GM18520 (cell line): Measurements from ENCODE around the gene MICAL1.

Source experiments
- ATAC-seq: cut with Tn5 transposase; IDR thresholded peaks from one replicate; pipeline ENCODE4 v1.9.1; 2021; ENCODE audit not compliant: unreplicated experiment

Gene MICAL1

DNA sequence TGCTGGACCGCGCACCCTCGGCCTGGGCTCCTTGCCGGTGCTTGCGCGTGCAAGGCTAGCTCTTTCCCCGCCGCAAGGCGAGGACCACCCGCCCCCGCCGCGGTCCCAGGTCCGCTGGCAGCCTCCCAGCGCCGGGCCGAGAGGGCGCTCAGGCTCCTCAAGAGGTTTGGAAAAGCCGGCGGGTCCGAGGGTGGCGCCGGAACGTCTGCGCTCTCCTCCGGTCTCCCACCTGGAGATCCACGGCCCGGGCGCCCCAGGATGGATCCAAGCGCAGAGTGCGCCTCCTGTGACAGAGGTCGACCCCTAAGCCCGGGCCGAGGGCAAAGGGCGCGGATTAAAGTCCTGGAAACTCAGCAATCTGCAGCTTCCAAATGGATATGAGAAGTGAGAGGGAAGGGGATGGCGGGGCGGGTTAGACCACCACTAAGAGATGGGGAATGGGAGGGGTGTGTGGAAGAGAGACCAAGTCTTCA lies 575 bp upstream of the MICAL1 start:
- no peak for ATAC-seq

- ATAC-seq: no peak
These were observed 806 bp downstream of the MICAL1 start for GRCh38 chr6:109454496-109455436.

DNA sequence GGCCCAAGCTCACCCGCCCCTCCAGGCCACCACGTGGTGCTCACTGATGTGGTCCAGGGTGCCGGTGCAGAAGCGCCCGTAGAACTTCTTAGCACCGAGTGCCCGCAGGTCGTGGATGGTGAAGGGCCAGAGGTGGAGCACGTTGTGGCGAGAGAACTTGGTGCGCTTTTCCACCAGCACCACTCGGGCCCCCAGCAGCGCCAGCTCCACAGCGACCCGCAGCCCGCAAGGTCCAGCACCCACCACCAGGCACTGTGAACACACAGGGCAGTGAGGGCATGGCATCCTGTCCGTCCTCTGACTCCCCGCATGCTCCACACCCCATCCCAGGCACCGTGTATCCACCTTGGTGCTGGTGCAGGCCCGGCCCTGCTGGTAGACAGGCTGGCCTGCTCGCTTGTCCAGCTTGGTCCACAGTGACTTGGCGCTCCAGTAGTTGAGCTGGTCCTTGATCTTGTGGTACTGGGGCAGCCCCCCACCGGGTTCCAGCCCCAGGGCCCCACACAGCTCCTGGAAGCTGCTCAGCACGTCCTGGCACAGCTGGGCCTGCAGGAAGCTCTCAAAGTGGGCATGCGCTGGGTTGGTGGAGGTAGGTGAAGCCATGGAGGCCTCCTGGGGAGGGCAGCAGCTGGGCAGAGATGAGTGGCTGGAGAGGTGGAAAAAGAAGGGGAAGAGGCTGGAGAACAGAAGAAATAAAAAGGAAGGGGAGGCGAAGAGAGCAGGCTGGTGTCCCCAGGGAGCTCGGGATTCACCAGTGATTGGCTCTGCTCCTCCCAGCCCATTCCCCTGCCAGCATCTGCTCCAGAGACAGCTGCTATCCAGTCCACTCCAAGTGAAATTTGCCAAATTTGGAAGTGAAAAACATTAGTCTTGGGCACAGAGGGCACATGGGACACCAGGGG lies 1.7 kb downstream of the MICAL1 start:
- ATAC-seq: no peak

DNA sequence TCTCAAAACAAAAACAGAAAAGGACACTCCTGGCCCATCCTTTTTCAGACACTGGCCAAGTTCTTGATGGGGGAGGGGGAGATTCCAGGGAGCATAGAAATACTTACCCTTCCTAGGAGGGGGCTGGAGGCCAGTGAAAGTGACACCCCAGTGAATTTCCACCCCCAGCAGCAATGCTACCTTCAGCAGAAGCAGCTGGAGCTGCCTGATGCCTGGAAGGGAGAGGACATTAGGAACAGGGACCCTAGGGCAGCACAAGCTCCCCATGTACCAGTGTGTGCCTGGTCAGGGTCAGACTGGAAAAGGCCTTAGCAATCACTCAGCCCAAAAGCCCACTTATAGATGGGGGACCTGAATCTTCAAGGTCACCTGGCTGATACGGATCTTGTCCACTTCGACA lies 2.4 kb downstream of the MICAL1 start:
- ATAC-seq: no peak

DNA sequence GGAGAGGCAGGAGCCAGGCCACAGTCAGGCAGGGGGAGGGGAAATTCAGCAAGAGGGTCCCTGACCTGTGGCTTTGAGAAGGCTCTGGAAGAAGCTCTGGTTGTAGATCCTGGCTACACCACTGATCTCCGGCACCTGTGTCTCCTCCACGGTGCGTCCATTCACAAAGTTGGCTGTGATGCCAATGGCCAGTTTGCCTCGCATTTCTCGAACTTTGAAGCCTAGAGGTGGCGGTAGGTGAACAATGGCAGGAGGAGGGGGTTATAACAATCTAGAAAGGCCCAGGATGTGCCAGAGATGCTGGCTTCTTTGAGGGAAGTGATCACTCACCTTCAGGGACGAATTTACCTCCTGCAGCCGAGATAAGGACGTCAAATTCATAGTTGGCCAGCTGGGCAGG lies 3.4 kb downstream of the MICAL1 start:
- ATAC-seq: no peak

- no peak for ATAC-seq
These were observed 4.2 kb downstream of the MICAL1 start for GRCh38 chr6:109451376-109451775.

DNA sequence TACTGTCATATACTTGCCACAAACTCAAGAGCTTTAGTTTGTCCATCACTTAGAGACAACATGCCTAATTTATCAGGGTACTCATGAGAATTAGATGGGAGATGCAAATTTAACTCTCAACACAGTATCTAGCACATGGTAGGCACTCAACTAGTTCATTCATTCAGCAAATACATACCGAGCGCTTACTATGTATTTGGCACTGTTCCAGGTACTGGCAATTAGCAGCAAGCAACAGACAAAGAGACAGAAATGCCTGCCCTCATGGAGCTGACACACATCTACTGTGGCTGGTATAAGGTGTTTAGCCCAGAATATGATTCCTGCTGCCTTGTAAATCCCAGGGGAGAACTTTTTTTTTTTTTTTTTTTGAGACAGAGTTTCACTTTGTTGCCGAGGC lies 4.8 kb downstream of the MICAL1 start:
- ATAC-seq: no peak

- ATAC-seq: no peak
These were observed 5.5 kb downstream of the MICAL1 start for GRCh38 chr6:109449795-109450673.

DNA sequence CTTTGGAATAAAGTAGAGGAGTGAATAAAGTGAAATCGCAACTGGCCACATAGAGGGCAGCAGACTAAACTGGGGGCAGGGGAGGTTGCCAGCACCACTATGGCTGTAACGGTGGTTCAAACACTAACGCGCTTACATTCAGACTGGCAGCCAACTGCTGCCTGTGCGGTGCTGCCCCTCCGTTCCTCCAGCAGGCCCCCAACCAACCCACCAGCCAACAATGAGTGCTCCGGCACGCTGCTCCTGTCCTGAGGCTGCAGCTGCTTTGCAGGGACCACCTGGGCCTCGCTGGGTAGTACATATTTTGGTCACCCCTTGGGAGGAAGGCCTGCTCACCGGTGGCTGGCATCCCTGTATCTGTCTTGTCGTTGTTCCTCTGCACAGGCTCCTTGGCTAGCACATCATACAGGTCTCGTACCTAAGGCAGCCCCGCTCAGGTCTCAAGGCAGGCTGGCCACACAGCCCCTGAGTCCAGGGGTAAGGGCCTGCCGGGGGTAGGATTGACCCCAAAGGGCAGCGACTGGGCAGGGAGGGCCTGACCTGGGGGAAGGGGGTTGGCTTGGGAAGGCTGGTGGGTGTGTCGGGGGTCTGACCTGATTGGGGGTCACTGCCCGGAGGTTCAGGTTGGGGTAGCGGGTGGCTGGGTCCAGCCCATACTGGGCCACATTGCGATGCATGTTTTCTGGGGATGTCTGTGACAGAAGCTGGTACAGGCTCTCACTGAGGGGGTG lies 6.3 kb downstream of the MICAL1 start:
- no peak for ATAC-seq

GRCh38 chr6:109448615-109449014 lies 7.0 kb downstream of the MICAL1 start:
- ATAC-seq: no peak

DNA sequence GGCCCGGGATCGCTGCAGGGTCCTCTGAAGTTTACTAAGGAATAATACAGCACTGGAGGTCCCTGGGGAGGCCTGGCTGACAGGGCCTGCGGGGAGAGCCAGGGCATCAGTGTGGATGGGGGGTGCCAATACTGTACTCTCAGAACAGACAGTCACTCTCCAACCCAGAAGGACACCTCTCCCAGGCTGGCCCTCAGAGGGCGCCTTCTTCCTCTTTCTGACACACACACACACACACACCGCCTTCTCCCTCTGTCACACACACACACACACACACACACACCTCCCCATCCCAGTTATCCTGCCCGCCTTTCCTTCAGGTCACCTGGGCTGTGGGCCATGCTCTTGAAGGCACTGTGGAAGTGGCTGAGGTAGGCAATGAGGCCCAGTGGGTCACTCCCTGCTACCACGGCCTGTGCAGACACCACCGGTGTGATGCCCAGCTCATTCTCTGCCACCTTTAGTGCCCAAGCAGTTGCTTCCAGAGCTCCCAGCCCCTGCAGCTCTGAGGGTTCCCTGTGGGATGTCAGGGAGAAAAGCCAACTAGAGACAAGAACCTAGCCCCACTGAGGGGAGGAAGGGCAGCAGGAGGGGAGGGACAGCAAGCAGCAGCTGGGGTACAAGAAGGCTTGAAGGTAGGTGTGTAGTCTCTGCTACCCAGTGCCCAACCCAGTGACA lies 7.6 kb downstream of the MICAL1 start:
- ATAC-seq: no peak

DNA sequence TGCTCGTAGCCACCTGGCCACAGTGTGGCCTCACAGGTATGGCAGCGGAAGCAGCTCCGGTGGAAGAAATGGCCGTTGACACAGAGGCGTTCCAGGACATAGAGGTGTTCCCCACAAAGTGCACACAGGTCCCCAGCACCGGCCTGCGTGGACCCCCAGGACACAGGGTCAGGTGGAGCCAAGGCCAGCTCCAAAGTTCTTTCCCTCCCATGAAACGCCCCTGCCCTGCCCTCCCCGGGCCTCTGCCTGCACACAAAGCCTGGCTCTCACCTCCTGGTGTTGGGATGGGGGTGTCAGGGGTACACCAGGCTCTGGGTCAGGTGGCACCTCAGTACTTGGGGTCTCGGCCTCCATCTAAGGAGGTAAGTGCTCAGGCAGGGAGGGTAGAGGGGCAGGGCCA lies 8.5 kb downstream of the MICAL1 start:
- ATAC-seq: no peak

- ATAC-seq: no peak
These were observed 9.0 kb downstream of the MICAL1 start for GRCh38 chr6:109446541-109446940.

DNA sequence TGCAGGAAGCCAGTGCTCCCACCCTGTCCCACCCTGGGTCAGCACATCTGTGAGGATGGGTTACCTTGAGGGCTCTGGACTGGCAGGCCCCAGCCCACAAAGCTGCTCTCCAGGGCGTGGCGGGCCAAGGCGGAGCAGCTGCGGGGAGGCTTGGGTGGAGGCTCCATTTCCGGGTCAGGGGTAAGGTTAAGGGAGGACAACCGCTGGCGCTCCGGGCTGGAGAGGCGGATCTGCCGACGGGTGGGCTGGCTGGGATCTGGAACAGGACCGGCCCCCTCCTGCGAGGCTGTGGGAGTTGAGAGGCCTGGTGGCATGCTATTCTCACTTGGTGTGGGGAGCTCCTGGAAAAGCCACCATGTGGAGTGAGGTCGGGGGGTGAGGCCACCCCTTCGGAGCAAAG lies 9.5 kb downstream of the MICAL1 start:
- ATAC-seq: no peak

DNA sequence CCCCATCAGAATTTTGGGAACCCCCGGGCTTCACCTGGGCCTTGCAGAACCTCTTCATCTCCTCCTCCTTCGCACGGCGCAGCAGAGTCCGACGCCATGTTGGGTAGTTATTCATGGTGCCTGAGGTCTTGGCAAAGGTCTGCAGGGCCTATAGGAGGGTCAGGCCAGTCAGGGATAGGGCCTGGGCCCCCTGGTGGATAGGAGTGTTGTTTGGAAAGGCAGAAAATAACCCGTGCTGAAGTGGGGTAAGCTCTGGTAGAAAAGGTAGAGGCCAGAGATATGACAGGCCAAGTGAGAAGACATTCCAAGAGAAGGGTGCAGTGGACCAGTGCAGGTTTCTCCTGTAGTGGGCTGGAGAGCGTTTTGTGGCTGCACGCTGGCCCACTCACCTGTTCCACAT lies 10.2 kb downstream of the MICAL1 start:
- no peak for ATAC-seq

DNA sequence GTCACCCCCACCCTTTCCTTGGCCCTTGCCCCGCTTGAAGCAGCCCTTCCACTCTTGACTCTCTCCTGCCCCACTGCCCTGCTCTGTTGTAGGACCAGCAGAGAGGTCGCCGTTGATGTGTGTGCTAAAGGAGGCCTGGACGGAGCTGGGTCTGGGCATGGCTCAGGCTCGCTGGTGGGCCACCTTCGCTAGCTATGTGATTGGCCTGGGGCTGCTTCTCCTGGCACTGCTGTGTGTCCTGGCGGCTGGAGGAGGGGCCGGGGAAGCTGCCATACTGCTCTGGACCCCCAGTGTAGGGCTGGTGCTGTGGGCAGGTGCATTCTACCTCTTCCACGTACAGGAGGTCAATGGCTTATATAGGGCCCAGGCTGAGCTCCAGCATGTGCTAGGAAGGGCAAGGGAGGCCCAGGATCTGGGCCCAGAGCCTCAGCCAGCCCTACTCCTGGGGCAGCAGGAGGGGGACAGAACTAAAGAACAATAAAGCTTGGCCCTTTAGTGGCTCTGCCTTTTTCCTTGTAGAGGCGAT lies 12.1 kb downstream of the MICAL1 start:
- ATAC-seq: no peak

DNA sequence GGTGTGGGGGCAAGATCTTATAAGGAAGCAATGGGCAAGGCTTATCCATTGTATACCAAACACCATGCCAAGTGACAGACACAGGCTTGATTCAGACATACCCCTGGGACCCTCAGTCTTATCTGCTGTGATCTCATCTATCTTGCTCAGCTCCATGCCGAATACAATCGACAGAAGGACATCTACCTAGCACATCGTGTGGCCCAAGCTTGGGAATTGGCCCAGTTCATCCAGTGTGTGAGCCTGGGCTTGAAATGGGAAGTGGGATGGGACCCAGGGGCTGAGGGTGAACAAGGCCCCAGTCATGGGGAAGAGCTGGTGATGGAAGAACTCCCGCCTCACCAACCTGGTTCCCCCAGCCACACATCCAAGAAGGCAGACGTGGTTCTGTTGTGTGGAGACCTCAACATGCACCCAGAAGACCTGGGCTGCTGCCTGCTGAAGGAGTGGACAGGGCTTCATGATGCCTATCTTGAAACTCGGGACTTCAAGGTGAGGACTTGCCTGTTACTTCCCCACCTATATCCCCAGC lies 13.1 kb downstream of the MICAL1 start:
- ATAC-seq: no peak

- no peak for ATAC-seq
These were observed 14.3 kb downstream of the MICAL1 start for GRCh38 chr6:109441069-109441816.
